Measurements from ENCODE around the gene ATP8B1. TPM values are rescaled to one million over a fixed set of nuclear protein-coding genes. Genes with fewer than 3 reads are reported as not detected.

ATP8B1 gene
- total and polyA plus RNA-seq, 2 donors (not counting 3 experiments of a cell fraction or from before 2014, with no cell fraction given): 49.3 to 100 TPM

- Histone ChIP-seq H3K27me3 (ENCODE audit: control insufficient read depth in 2 of 2, insufficient read depth in 2 of 2, low read length in 2 of 2) (no peaks in the 10 kb centered on the region), H3K79me2 (ENCODE audit: control insufficient read depth, insufficient read depth, low read length) (peaks cover 73% of the 10 kb centered on the region), H2AFZ (ENCODE audit: low read depth, low read length) (no peak overlapping the region), H3K4me2 (ENCODE audit: insufficient read depth, low read length) (peak overlapping the region; percentile 60), H3K9me1 (replicated peaks; ENCODE audit: control insufficient read depth, extremely low read depth, insufficient read depth, low read length) (no peaks in the 10 kb centered on the region), H3K27ac (ENCODE audit: insufficient read depth, low read depth, low read length) (peak overlapping the region; percentile 88), H4K20me1 (replicated peaks; ENCODE audit: control insufficient read depth, extremely low read depth, insufficient read depth, low read length) (no peaks in the 10 kb centered on the region), H3K36me3 (ENCODE audit: control insufficient read depth in 2 of 2, extremely low read depth in 1 of 2, insufficient read depth in 2 of 2, low read length in 2 of 2) (no peaks in the 10 kb centered on the region), H3K9me3 (replicated peaks; ENCODE audit: control insufficient read depth, insufficient read depth, low read length) (no peaks in the 10 kb centered on the region), H3K4me3 (replicated peaks in 1 of 3; ENCODE audit: insufficient read depth in 1 of 3, low read depth in 1 of 3, low read length in 3 of 3) (peak overlapping the region in 1 of 3 experiments; percentile 37), H3K4me1 (ENCODE audit: control insufficient read depth, extremely low read depth, insufficient read depth, low read length) (peaks cover 83% of the 10 kb centered on the region), H3K9ac (replicated peaks; ENCODE audit: extremely low read depth, insufficient read depth, low read length) (peak overlapping the region; percentile 62)
- intact Hi-C loops (cut with micrococcal nuclease): loop anchor here (10.0 kb wide), 1 partner anchor 256 kb away; the partner anchor contains the start of gene NEDD4L
- POLR2A ChIA-PET: interaction anchor here (0.6 to 1.2 kb wide), 2 partner anchors 9 to 166 kb away, joined by 4 read pairs; no protein-coding TSS in a partner anchor
- CTCF ChIA-PET: interaction anchor here (0.6 to 1.9 kb wide), 3 partner anchors 9 to 24 kb away, joined by 3 to 4 read pairs (median 3); no protein-coding TSS in a partner anchor
- no peak for TF ChIP-seq MAX (IDR thresholded peaks at IDR 0.05; ENCODE audit: insufficient read depth, insufficient read length)
- TF ChIP-seq MYC (IDR thresholded peaks at IDR 0.05; ENCODE audit: low read depth, low read length): no peak
- TF ChIP-seq EZH2 (IDR thresholded peaks at IDR 0.05; ENCODE audit: borderline replicate concordance, low read depth, low read length, severe bottlenecking): no peak
- no peak for TF ChIP-seq JUN (IDR thresholded peaks at IDR 0.05; ENCODE audit: borderline replicate concordance, insufficient read depth, insufficient read length, low read depth)
- TF ChIP-seq POLR2A (IDR thresholded peaks at IDR 0.05; ENCODE audit: low read depth, low read length): no peak
- no peak for TF ChIP-seq FOS (IDR thresholded peaks at IDR 0.05; ENCODE audit: borderline replicate concordance, insufficient read depth, low read length)
- no peak for TF ChIP-seq CTCF (IDR thresholded peaks at IDR 0.05; ENCODE audit: extremely low read depth in 1 of 2, insufficient read depth in 1 of 2, low read depth in 1 of 2, low read length in 2 of 2)
- no peak for TF ChIP-seq POLR2AphosphoS5 (IDR thresholded peaks at IDR 0.05; ENCODE audit: insufficient read depth, low read depth, low read length)
- BruUV-seq (replicated peaks): no TSS peak
- DNase-seq (ENCODE audit: low read depth, low spot score) (no peak), FAIRE-seq (no peak)
- dilution Hi-C loops (cut with MboI; ENCODE audit: extremely low pct_ligation_motif_present, low sequenced_read_pairs): no loop called here
Measured at GRCh38 chr18:57789090-57789489, 14.0 kb downstream of the ATP8B1 start.

All from endothelial cell of umbilical vein (primary cell).